Mesothelial cell of epicardium (in vitro differentiated cells): ENCODE data around the gene BPHL. TPM values are rescaled to one million over a fixed set of nuclear protein-coding genes. Genes with fewer than 3 reads are reported as not detected.
A peak's percentile ranks its signal among the peaks of the same experiment; 100 is the strongest.
"Not testable (repeated sequence)": the region's sequence is repeated elsewhere in the genome, so short reads cannot be mapped to it uniquely, and the experiment has no call there.

Source experiments
- DNase-seq, 2 experiments: peaks; one replicate each; pipeline ENCODE4 v3.0.0; 2021; ENCODE audit warnings: low spot score in 2 of 2; ENCODE audit not compliant: unreplicated experiment in 2 of 2
- H3K27ac Mint-ChIP-seq: 2 replicates; pipeline ENCODE4 v1.8.0; 2021; ENCODE audit warnings: mixed read lengths
- H3K27me3 Mint-ChIP-seq: 2 replicates; pipeline ENCODE4 v1.8.0; 2021; ENCODE audit warnings: low read depth, mixed read lengths
- H3K36me3 Mint-ChIP-seq: 2 replicates; pipeline ENCODE4 v1.8.0; 2021; ENCODE audit warnings: mixed read lengths
- H3K4me1 Mint-ChIP-seq: 2 replicates; pipeline ENCODE4 v1.8.0; 2021; ENCODE audit warnings: mixed read lengths
- H3K4me3 Mint-ChIP-seq: 2 replicates; pipeline ENCODE4 v1.8.0; 2021; ENCODE audit warnings: mild to moderate bottlenecking, moderate library complexity, mixed read lengths
- H3K9me3 Mint-ChIP-seq: 2 replicates; pipeline ENCODE4 v1.8.0; 2021; ENCODE audit warnings: mixed read lengths
- total RNA-seq: library from RNA; stranded (reverse); gene quantifications from 3 replicates; pipeline ENCODE4 v1.2.1, GENCODE V29; 2021
- TF ChIP-seq, protein P1 (sequence below): fragments of 200-600 bp; sonication (generic); IDR thresholded peaks from one replicate; pipeline ENCODE4 v1.5.0; 2021; ENCODE audit warnings: antibody characterized with exemption; ENCODE audit not compliant: unreplicated experiment

The BPHL gene
- total RNA-seq, 1 donor from 2014 or later = 49.2 TPM

GRCh38 chr6:3143158-3143557, 24.6 kb downstream of the BPHL start:
- Mint-ChIP-seq H3K27me3 (no peaks in the 10 kb centered on the region), H3K4me3 (no peak overlapping the region), H3K4me1 (no peaks in the 10 kb centered on the region), H3K9me3 (no peaks in the 10 kb centered on the region), H3K36me3 (peaks cover 49% of the 10 kb centered on the region), H3K27ac (no peak overlapping the region)
- DNase-seq = no peak
- TF ChIP-seq, protein P1, sequence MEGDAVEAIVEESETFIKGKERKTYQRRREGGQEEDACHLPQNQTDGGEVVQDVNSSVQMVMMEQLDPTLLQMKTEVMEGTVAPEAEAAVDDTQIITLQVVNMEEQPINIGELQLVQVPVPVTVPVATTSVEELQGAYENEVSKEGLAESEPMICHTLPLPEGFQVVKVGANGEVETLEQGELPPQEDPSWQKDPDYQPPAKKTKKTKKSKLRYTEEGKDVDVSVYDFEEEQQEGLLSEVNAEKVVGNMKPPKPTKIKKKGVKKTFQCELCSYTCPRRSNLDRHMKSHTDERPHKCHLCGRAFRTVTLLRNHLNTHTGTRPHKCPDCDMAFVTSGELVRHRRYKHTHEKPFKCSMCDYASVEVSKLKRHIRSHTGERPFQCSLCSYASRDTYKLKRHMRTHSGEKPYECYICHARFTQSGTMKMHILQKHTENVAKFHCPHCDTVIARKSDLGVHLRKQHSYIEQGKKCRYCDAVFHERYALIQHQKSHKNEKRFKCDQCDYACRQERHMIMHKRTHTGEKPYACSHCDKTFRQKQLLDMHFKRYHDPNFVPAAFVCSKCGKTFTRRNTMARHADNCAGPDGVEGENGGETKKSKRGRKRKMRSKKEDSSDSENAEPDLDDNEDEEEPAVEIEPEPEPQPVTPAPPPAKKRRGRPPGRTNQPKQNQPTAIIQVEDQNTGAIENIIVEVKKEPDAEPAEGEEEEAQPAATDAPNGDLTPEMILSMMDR = no peak

DNA sequence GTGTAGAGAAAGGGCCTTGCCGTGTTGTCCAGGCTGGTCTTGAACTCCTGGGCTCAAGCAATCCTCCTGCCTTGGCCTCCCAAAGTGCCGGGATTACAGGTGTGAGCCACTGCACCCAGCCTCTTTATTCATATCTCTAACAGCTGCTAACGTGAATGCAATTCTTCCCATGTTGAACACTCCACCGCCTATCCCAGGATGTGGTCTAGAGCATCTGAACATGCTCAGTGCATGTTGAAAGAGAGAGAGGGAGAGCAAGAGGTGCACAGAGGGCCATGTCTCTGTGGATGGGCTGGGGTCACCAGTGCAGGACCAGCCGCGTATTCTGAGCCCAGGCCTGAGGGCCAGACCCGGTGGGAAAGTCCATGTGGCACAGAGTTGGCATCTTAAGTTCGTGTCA, 26.1 kb downstream of the BPHL start:
- no peaks in the 10 kb centered on the region for H3K4me1 Mint-ChIP-seq
- no peak for DNase-seq
- H3K4me3 Mint-ChIP-seq = no peak overlapping the region
- H3K27me3 Mint-ChIP-seq = no peaks in the 10 kb centered on the region
- TF ChIP-seq, protein P1 = no peak
- H3K9me3 Mint-ChIP-seq = no peaks in the 10 kb centered on the region
- H3K27ac Mint-ChIP-seq = no peak overlapping the region
- peaks cover 50% of the 10 kb centered on the region for H3K36me3 Mint-ChIP-seq

GRCh38 chr6:3147914-3148757, 29.6 kb downstream of the BPHL start:
- DNase-seq = no peak
- H3K27me3 Mint-ChIP-seq = no peaks in the 10 kb centered on the region
- no peaks in the 10 kb centered on the region for H3K4me1 Mint-ChIP-seq
- H3K27ac Mint-ChIP-seq = no peak overlapping the region
- H3K9me3 Mint-ChIP-seq = no peaks in the 10 kb centered on the region
- no peak overlapping the region for H3K4me3 Mint-ChIP-seq
- TF ChIP-seq, protein P1 = no peak
- peaks cover 47% of the 10 kb centered on the region for H3K36me3 Mint-ChIP-seq

GRCh38 chr6:3151691-3152090, 33.2 kb downstream of the BPHL start:
- Mint-ChIP-seq H3K9me3 (no peaks in the 10 kb centered on the region), H3K4me3 (no peak overlapping the region), H3K4me1 (peaks cover 9% of the 10 kb centered on the region), H3K36me3 (peaks cover 37% of the 10 kb centered on the region), H3K27me3 (peaks cover 3% of the 10 kb centered on the region), H3K27ac (no peak overlapping the region)
- TF ChIP-seq, protein P1 = no peak
- DNase-seq = no peak

DNA sequence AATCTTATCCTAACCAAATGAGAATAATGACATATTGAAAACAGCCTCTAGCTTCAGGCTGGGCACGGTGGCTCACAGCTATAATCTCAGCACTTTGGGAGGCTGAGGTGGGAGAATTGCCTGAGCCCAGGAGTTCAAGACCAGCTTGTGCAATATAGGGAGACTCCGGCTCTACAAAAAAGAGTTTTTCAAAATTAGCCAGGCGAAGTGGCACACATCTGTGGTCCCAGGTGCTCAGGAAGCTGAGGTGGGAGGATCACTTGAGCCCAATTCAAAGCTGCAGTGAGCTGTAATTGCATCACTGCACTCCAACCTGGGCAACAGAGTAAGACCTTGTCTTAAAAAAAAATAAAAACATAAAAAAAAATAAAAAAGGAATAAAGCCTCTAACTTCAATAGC, 34.2 kb downstream of the BPHL start:
- DNase-seq = no peak
- TF ChIP-seq, protein P1 = no peak
- Mint-ChIP-seq H3K36me3 (peaks cover 31% of the 10 kb centered on the region), H3K4me1 (peaks cover 11% of the 10 kb centered on the region), H3K27ac (no peak overlapping the region), H3K27me3 (peaks cover 5% of the 10 kb centered on the region), H3K9me3 (no peaks in the 10 kb centered on the region), H3K4me3 (no peak overlapping the region)

GRCh38 chr6:3155416-3155815, 36.9 kb downstream of the BPHL start:
- Mint-ChIP-seq H3K4me1 (peaks cover 21% of the 10 kb centered on the region), H3K27me3 (peaks cover 25% of the 10 kb centered on the region), H3K4me3 (peak overlapping the region; percentile 81), H3K36me3 (peaks cover 15% of the 10 kb centered on the region)
- H3K9me3 Mint-ChIP-seq, DNase-seq, H3K27ac Mint-ChIP-seq: not testable (repeated sequence)

DNA sequence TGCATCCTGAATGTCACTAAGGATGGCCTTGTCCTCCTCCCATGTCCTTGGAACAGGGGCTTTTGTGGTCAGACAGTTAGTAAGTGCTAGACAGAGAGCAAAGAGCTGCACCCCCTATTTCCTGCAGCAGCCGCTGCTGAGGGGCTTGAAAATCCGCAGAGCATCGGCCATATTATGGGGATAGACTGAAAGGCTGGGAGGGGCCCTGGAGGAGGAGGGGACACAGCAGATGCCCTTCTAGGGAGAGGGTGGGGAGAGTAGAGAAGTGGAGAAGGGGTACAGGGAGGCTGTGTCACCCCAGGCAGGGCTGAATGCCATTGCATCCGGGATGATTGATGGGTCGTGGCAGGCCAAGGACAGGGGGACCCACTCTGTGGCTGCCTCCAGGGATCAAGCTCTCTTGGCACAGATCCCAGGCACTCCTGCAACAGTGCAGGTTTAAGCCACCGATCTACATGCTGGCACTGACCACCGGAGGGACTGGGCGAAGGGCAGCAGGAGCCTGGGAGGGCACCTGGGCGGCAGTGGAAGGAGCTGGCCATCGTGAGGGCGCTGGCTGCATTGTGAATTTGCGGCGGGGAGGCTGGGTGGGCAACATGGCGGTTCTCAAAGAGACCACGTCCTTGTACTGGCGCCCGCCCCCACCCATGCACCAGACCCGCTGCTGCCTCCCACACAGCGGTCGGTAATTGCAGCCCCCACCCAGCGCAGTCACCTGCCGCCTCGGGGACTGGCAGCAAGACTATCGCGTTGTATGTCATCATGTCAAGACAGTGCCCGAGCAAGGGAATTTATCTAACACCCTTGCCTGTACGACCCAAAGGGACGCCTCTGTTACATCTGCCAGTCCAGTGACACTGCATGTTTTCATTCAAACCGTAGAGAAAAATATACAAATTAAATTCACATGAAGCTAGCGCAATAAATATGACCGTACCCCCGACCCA, 37.9 kb downstream of the BPHL start:
- peaks cover 35% of the 10 kb centered on the region for H3K27me3 Mint-ChIP-seq
- H3K9me3 Mint-ChIP-seq = not testable (repeated sequence)
- H3K27ac Mint-ChIP-seq = peak overlapping the region; percentile 54
- peak overlapping the region; percentile 81 for H3K4me3 Mint-ChIP-seq
- DNase-seq = peak in 1 of 2 experiments; percentile 40
- peaks cover 21% of the 10 kb centered on the region for H3K4me1 Mint-ChIP-seq
- H3K36me3 Mint-ChIP-seq = peaks cover 10% of the 10 kb centered on the region
